ENCODE results near the gene ROR1. TPM values are rescaled to one million over a fixed set of nuclear protein-coding genes. Genes with fewer than 3 reads are reported as not detected.

ROR1 gene
- polyA plus RNA-seq, 1 experiment, result 7.1 TPM

GRCh38 chr1:63974966-63975365 lies 201.1 kb downstream of the ROR1 start:
- Histone ChIP-seq H3K9me3 (ENCODE audit: control insufficient read depth, insufficient read depth, low read length) (no peaks in the 10 kb centered on the region), H3K27ac (ENCODE audit: low read depth, low read length) (no peak overlapping the region), H3K27me3 (ENCODE audit: control insufficient read depth, insufficient read depth, low read length) (peaks cover 5% of the 10 kb centered on the region), H3K4me3 (ENCODE audit: low read depth, low read length) (no peak overlapping the region)
- no peak for DNase-seq (ENCODE audit: low read depth, low spot score)
- ChIA-PET CTCF (interaction anchor here (1.8 kb wide), 1 partner anchor 163 kb away, joined by 5 read pairs; no protein-coding TSS in a partner anchor), POLR2A (no interaction called here)
- TF ChIP-seq CTCF (IDR thresholded peaks at IDR 0.05; ENCODE audit: low read depth, low read length), result no peak

GRCh38 chr1:63975481-63975880 lies 201.7 kb downstream of the ROR1 start:
- ChIA-PET POLR2A (no interaction called here), CTCF (interaction anchor here (1.8 kb wide), 1 partner anchor 162 kb away, joined by 5 read pairs; no protein-coding TSS in a partner anchor)
- no peak for TF ChIP-seq CTCF (IDR thresholded peaks at IDR 0.05; ENCODE audit: low read depth, low read length)
- no peak for DNase-seq (ENCODE audit: low read depth, low spot score)
- Histone ChIP-seq H3K27ac (ENCODE audit: low read depth, low read length) (no peak overlapping the region), H3K27me3 (ENCODE audit: control insufficient read depth, insufficient read depth, low read length) (peaks cover 5% of the 10 kb centered on the region), H3K9me3 (ENCODE audit: control insufficient read depth, insufficient read depth, low read length) (no peaks in the 10 kb centered on the region), H3K4me3 (ENCODE audit: low read depth, low read length) (no peak overlapping the region)

GRCh38 chr1:63976006-63976405 lies 202.2 kb downstream of the ROR1 start:
- peaks cover 5% of the 10 kb centered on the region for H3K27me3 ChIP-seq (ENCODE audit: control insufficient read depth, insufficient read depth, low read length)
- H3K27ac ChIP-seq (ENCODE audit: low read depth, low read length), result no peak overlapping the region
- ChIA-PET POLR2A (no interaction called here), CTCF (no interaction called here)
- H3K4me3 ChIP-seq (ENCODE audit: low read depth, low read length), result no peak overlapping the region
- H3K9me3 ChIP-seq (ENCODE audit: control insufficient read depth, insufficient read depth, low read length), result no peaks in the 10 kb centered on the region
- TF ChIP-seq CTCF (IDR thresholded peaks at IDR 0.05; ENCODE audit: low read depth, low read length), result no peak
- no peak for DNase-seq (ENCODE audit: low read depth, low spot score)

GRCh38 chr1:63977466-63977865 lies 203.6 kb downstream of the ROR1 start:
- DNase-seq (ENCODE audit: low read depth, low spot score), result no peak

More at GRCh38 chr1:63977466-63977865, 203.6 kb downstream of the ROR1 start:
- CTCF ChIA-PET, result no interaction called here
- POLR2A ChIA-PET, result no interaction called here
- H3K4me3 ChIP-seq (ENCODE audit: low read depth, low read length), result no peak overlapping the region
- no peak overlapping the region for H3K27ac ChIP-seq (ENCODE audit: low read depth, low read length)
- no peak for TF ChIP-seq CTCF (IDR thresholded peaks at IDR 0.05; ENCODE audit: low read depth, low read length)
- H3K27me3 ChIP-seq (ENCODE audit: control insufficient read depth, insufficient read depth, low read length), result peaks cover 5% of the 10 kb centered on the region
- H3K9me3 ChIP-seq (ENCODE audit: control insufficient read depth, insufficient read depth, low read length), result no peaks in the 10 kb centered on the region
